Activated T-helper 9 cell treated with anti-CD3 and anti-CD28 coated beads, Interleukin-2, amount 50 U/mL, for 16 hours (primary cell): ENCODE data around the gene NEGR1.
"Not testable (repeated sequence)": the region's sequence is repeated elsewhere in the genome, so short reads cannot be mapped to it uniquely, and the experiment has no call there.

Experiments used
- DNase-seq: peaks from one replicate; pipeline ENCODE4 v3.0.0-alpha.2; 2020; ENCODE audit warnings: low read depth

NEGR1 gene

DNA sequence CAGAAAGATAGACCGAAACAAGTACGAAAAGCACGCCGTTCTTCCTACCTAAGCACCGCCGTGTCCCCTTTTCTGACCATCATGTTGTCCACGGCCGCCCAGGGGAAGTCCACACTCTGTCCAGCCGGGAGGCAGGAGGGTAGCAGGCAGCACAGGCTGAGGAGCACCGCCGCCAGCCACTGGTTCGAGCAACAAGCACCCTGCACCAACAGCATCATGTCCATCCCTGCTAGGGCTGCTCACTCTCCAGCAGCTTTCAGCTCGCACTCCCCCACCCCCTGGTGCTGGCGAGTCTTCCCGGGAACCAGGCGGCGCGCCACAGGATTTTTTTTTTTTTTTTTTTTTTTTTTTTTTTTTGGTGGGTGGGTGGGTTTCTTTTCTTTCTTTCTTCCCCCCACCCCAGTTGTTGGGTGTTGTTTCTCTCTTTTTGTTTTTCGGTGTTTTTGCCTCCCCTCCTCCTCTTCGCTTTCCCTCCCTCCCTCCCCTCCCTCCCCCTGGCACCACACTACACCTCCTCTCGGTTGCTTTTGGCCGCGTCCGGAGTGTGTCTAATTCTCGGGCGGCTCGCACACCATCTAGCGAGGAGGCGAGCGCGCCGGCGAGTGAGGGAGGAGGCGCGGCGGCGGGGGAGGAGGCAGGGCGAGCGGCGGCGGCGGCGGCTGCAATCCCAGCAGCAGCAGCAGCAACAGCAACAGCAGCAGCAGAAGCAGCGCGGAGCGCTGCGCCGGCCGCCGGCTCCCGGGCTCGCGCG lies at the start of gene NEGR1:
NEGR1 (minus strand) TSS at position 269 of the 751 bp plus-strand sequence.
- DNase-seq, result peak; percentile 25

DNA sequence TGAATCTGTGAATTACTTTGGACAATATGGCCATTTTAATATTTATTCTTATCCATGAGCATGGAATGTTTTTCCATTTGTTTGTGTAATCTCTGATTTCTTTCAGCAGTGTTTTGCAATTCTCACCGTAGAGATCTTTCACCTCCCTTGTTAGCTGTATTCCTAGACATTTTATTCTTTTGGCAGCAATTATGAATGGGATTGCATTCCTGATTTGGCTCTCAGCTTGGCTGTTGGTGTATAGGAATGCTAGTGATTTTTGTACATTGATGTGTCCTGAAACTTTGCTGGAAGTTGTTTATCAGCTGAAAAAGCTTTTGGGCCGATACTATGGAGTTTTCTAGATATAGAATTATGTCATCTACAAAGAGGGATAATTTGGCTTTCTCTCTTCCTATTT lies 44.2 kb upstream of the NEGR1 start:
- no peak for DNase-seq

DNA sequence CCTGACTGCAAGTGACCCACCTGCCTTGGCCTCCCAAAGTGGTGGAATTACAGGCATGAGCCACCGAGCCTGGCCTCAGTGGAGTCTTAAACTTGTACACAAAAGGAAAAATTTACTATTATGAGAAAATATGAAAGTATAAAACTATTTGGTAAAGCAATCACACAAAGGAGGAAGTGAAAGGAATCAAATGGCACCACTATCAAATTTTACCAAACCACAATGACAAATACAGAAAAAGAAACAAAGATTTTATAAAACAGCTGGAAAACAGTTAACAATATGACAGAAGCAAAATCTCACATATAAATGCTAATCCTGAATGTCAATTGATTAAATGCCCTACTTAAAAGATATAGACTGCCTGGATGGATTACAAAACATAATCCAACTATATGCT lies 42.1 kb upstream of the NEGR1 start:
- DNase-seq, result no peak

DNA sequence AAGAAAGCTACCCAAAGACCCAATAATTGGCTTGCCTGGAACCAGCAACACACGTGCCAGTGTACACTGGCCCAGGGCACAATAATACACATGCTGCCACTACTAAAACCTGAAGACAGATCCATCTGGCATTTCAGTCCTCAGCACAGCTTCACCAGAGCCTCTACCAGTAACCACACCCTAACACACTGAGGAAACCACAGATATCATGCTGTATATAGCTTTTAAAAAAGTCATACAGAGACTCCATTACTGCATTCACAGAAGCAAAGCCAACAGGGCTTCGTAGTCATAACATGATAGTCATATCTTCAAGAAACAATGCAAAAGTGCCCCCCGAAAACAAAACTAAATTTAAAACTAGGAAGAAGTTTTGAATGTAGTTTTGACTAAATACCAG lies 40.6 kb upstream of the NEGR1 start:
- no peak for DNase-seq

DNA sequence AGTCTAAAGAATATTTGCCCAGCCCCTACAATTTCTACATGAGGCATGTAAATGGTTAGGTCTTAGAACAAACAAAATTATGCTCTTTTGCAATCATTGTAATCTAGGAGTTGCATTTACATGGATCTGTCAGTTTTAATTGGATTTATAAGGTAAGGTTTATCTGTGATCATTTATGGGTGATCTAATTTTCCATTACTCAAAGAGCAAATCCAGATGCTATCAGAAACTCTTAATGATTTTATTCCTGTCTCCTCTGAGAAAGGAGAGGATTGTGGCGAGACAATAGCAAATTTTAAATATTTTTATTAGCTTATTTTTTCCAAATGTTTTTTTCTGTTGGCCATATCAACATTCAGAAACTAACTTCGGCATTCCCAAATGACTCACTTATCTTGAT lies 14.2 kb upstream of the NEGR1 start:
- no peak for DNase-seq

DNA sequence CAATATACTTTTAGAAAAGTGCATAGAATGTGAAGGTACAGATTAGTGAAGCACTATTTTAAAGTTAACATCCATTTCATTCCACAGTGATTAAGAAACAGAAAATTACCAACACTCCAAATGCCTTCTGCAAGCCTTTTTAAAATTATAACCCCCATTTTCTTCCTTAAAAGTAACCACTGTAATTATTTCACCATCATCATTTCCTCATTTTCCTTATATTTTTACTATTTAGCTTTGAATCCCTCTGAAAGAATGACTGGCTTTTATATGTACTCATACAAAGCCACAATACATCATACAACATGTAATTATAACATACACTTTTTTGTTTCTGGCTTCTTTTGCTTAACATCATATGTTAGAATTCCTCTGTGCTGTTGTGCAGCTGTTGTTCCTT lies 6.5 kb upstream of the NEGR1 start:
- no peak for DNase-seq

DNA sequence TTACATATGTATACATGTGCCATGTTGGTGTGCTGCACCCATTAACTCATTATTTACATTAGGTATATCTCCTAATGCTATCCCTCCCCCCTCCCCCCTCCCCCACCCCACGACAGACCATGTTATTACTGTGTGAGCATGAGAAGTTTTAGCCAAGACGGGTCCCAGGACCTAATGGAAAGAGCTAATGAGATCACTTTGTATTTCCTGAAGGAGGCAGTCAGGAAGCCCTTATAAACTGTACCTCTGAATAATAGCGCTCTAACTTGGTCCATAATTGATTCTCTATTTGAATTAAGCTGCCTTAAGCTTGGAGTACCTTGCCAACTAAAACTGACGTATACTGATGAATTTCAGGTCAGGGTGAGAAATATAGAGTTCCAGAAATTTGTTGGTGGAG lies 4.1 kb upstream of the NEGR1 start:
- no peak for DNase-seq

DNA sequence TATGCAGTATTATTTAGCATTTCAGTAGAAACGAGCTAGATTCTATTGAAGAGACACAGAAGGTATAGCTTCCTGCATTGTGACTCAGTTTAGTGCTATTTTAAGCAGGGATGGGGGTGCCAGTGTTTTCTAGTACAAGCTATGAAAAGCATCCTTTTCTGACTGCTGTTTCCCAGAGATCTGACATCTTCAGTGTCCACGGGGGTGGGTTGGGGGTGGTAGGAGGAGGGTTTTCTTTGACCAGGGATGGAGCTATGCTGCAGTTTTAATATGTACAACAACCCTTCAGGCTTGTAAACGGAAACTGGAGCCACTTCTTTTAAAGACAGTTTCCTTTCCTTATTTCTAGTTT lies 2.7 kb upstream of the NEGR1 start:
- DNase-seq, result no peak

DNA sequence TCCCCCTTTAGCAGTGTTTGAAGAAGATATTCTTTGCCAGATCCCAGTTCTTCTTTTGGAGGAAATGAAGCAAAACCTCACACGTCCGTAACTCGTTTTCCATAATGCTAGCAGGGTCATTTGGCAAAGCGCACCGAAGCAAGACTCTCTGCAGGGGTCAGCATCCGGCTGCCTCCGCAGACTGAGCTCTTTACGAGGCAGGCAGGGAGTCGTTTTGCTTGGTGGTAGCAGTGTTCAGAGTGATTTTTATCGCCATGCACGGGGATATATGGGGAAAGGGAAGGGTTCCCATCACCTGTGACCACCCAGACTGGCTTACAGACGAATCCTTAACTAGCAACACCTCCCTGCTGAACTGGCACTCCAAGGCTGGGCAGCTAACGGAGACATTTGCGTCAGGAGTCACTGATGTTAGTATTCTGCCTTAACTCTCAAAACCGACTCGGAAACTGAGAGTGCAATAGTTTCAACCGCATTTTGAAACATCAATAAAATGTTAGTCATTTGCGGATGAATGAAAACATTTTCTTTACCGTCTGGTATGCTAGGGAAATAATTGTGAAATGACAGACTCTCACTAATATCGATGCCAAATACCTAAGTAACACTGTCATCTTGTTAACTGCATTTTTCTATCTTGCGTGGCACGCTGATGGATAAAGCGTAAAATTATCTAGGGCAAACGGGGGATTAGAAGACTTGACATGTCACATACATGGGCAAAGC lies 2.2 kb upstream of the NEGR1 start:
- no peak for DNase-seq

DNA sequence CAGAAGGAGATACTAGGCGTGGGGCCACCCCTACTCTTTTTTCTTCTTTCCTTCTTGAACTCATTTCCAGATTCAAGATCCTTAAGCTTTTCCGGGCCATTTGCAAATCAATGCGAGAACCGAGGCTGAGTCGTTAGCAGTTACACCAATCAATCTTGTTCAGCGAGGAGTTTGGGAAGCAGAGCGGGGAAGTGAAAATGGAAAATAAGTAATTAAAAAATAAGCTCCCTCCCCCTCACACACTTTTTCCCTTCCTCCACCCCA lies 1.7 kb upstream of the NEGR1 start:
- no peak for DNase-seq

DNA sequence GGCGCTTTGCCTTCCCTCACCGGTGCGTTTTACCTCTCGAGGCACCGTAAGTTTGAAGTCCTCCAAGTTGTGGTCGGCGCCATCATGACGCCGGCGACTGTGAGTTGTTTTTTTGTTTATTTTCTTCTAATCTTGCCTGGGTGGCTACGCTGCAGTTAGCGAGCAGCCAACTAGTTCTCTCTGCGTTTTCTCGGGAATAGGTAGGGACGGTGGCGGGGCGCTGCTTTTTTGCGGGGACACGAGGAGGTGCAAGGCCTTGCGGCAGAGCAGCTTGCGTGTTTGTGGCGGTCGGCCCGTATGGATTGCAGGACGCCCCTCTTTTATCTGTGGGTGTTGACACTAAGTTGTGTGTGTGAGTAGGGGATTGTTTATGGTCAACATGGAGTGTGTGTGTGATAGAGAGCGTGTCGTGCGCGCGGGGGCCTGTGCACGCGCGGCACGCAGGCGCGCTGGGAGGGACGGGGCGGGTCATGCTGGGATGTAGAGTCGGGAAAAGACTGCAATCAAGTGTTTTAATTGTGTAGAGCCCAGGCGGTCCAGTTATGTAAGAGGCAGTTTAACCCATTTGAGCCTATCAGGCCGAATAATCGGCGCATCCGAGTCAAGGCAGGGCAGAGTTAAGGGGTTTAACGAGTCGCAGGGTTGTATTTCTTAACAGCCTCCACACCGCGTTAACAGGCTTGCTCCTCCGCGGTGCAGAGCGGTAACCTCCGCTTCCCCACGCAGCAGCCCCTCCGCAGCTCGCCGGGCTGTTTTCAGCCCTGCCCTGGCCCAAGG lies 1.2 kb upstream of the NEGR1 start:
- no peak for DNase-seq

DNA sequence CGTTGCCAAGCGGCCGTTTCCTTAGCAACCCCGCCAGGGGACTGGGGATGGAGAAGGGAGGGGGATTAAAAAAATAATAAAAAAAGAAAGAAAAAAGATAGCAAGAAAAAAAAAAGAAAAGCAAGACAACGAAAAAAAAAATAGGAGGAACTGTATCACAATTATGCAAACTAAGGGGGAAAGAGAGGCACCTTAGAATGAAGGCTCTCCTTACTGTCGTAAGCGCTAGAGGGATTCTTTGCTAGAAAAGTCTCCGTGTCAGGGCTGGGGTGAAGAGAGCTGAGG lies 625 bp upstream of the NEGR1 start:
- DNase-seq, result no peak

DNA sequence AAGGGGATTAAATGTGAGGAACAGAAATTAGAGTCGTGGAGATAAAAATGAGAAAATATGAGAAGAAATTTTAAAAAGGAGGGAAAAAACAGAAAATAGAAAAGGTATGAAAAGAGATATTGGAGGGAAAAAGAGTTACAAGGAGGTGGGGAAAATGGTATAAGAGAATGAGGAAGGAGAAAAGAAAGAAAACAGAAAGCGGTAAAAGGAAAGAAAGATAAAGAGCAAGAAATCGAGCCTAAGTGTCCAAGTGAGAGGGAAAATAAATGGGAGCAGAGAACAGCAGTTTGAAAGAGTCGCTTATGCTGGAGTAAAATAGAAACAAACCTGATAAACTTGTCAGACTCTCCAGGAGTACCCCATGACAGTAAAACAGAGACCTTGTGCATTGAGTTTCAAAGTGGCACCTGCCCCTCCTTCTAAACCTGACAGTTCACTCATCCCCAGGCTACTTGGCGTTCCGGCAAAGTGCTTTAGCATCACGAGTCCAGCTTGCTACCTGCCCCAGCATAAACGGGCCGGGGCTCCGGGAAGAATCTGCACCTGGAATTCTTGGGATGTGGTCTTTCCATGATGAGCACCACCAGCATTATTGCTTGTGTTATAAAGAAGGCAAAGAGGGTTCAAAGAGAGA lies 585 bp downstream of the NEGR1 start:
- DNase-seq, result no peak

DNA sequence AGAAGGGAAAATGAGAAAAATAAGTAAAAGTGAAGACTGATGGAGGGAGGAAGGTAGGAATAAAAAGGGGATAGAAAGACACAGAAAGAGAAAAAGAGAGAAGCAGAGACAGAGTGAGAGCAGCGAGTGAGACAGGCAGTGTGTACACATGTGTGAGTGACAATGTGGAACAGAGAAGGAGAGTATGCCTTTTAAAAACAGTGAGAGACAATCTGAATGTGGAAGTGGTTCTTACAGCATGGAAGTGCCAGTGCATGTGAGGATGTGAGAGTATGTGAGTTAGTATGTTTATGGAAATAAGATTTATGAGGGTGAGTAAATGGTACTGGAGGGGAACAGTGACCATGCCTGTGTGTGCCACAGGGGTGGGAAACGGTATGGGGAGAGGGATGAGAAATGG lies 1.2 kb downstream of the NEGR1 start:
- no peak for DNase-seq

DNA sequence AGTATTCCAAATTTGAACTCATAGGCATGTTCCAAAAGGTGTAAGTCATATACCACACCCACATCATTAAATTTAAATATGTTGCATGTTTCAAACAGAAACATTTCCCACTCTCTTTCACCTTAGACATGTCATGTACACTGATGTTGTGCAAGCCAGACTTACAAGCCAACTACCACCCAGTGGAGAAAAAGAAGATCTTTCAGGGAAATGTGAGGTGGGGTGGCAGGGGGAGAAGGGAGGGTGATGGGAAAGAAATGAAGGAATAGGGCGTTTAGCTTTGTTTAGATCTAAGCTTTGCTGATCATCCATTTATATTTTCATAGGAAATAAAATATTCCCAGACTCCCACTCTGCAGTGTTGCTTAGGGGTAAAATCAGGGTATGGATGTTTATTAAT lies 1.6 kb downstream of the NEGR1 start:
- no peak for DNase-seq

DNA sequence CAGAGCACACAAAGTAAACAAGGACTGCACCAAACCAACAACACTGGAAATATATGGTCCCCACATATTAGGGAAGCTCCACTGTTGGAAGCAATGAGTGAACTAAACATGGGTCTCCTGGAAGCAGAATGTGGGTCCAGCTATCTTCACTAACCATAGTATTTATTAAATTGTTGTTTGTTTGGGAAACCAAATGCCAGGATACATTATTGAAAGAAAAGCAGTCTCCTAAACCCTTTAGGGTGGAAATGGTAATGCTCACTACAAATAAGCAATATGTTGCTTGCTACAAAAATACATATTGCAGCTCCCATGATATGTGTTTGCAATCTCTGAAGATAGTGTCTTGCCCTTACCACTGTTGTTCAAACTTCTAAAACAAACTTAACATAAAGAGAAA lies 2.2 kb downstream of the NEGR1 start:
- DNase-seq, result no peak

DNA sequence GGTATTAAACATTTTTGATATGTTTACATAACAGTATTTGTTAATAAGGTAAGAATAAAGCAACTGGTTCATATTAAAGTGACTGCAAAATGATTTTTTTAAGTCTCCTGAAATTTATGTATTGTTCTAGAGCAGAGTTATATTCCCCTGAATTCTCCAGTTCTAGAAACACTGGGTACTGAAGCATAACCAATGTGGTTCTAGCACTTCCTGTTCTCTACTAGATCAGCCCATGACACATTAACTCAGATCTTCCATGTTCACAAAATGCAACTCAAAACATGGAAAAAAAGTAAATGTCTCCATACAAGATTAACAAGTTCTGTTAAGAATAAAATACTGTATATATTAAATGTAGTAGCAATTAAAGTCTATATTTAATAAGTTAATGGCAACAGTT lies 3.9 kb downstream of the NEGR1 start:
- DNase-seq, result no peak

DNA sequence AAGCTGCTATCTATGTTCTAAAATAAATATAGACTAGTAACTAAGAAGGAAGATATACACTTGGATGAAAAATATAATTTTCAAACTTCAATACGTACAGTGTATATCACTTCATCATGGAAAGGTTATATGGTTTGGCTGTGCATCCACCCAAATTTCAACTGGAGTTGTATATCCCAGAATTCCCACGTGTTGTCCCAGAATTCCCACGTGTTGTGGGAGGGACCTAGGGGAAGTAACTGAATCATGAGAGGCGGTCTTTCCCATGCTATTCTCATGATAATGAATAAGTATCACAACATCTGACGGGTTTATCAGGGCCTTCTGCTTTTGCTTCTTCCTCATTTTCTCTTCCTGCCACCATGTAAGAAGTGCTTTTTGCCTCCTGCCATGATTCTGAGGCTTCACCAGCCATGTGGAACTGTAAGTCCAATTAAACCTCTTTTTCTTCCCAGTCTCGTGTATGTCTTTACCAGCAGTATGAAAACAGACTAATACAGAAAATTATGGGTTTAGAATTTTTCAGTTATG lies 10.7 kb downstream of the NEGR1 start:
- DNase-seq, result no peak

DNA sequence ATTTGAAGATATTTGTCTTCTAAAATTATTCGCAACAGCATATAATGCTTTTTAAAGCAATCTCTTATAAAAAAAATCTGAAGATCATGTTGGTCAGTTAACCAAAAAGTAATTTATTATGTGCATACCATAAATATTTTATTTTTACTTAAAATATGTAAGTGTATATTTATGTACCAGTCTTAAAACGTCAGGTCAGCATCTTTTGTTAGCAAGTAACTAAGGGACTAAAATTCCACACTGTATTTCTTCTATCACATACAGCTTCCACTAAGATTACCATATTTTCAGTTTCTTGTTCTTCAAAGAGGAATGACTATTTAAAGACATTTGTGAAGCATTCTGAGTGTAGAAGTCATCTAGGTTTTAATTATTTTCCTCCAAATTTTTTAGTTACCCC lies 19.6 kb downstream of the NEGR1 start:
- no peak for DNase-seq

DNA sequence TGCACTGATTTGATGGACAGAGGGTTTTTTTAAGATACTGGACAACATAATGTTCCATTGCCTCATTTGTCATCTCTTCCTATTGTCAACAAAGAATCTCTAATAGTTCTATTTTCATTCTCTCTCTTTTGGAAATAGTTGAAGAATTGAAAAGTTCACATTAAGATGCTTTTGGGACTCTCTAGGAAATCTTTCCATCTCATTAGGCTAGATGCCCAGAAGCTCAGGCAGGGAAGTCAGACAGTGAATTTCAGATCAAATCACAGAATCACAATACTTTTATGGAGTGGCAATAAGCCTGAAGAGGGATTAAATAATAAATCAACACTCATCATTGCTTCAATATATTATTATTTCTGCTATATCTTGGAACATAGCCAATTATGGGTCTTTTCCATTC lies 29.2 kb downstream of the NEGR1 start:
- no peak for DNase-seq

DNA sequence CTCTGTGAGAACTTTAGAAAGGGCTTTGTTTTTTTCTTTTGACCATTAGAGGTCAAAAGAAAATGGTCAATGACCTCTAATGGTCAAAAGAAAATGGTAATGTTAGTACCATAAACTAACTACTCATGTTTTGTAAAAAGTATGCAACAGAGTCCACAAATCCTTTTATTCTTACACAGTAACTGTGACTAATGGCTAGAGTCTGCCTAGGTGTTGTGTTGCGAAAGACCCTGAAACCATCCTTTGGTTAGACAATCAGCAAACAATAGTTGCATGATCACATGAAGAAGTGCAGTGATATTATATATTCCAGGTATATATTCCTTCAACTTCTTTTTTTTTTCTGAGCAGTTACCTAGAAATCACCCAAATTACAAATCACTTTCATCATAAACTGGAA lies 40.9 kb downstream of the NEGR1 start:
- no peak for DNase-seq

DNA sequence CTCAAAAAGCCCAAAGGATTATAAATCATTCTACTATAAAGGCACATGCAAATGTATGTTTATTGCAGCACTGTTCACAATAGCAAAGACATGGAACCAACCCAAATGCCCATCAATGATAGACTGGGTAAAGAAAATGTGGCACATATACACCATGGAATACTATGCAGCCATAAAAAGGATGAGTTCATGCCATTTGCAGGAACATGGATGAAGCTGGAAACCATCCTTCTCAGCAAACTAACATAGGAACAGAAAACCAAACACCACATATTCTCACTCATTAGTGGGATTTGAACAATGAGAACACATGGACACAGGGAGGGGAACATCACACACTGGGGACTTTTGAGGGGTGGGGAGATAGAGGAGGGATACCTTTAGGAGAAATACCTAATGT lies 46.4 kb downstream of the NEGR1 start:
- not testable (repeated sequence) for DNase-seq

DNA sequence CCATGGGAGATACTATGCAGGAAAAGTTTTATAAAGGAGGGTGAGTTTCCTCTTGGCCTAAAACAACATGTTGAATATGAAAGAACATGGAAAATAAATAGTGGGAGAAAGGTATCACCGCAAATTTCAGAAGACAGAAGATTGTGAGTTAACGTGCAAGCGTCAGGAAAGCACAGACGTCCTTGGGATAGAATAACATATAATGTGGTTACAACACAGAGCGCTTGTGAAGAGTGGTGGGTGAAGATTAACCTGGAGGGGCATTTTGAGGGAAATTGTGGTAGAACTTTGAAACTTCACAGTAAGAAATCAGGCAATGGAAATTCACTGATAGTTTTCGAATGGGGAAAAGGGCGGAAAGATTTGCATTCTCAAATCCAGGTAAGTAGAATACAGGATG lies 47.3 kb downstream of the NEGR1 start:
- no peak for DNase-seq
